NK-92 treated with Interleukin-12 subunit alpha and Interleukin-12 subunit beta, amount 100 ng/mL, for 24 hours (cell line): ENCODE results near the gene IGFBP6.

Experiments
- DNase-seq: peaks from one replicate; lab custom pipeline; 2025; lab: John Stamatoyannopoulos, UW

Gene IGFBP6

GRCh38 chr12:53120685-53121525 lies 23.4 kb downstream of the IGFBP6 start:
- DNase-seq: no peak

GRCh38 chr12:53122961-53123468 lies 25.5 kb downstream of the IGFBP6 start:
- DNase-seq: no peak

GRCh38 chr12:53123578-53124351 lies 26.3 kb downstream of the IGFBP6 start:
- no peak for DNase-seq

- no peak for DNase-seq
Measured at GRCh38 chr12:53124352-53124723, 26.9 kb downstream of the IGFBP6 start.

- DNase-seq: no peak
Measured at GRCh38 chr12:53127169-53127568, 29.7 kb downstream of the IGFBP6 start.

GRCh38 chr12:53128780-53129569 lies 31.5 kb downstream of the IGFBP6 start:
- DNase-seq: no peak

GRCh38 chr12:53131844-53132243 lies 34.4 kb downstream of the IGFBP6 start:
- no peak for DNase-seq

- DNase-seq: no peak
Measured at GRCh38 chr12:53133722-53134121, 36.3 kb downstream of the IGFBP6 start.

- DNase-seq: no peak
Measured at GRCh38 chr12:53143355-53143754, 45.9 kb downstream of the IGFBP6 start.

GRCh38 chr12:53145383-53146260 lies 48.2 kb downstream of the IGFBP6 start:
- DNase-seq: no peak

- no peak for DNase-seq
Measured at GRCh38 chr12:53147181-53147580, 49.7 kb downstream of the IGFBP6 start.

GRCh38 chr12:53147653-53148052 lies 50.2 kb downstream of the IGFBP6 start:
- DNase-seq: no peak

- no peak for DNase-seq
Measured at GRCh38 chr12:53151039-53151438, 53.6 kb downstream of the IGFBP6 start.
